Activated T-cell treated with anti-CD3 and anti-CD28 coated beads, Interleukin-2, amount 50 U/mL, for 72 hours (primary cell): ENCODE data around the gene KRTAP10-3. TPM values are rescaled to one million over a fixed set of nuclear protein-coding genes. Genes with fewer than 3 reads are reported as not detected.
"Not testable (repeated sequence)": the region's sequence is repeated elsewhere in the genome, so short reads cannot be mapped to it uniquely, and the experiment has no call there.

Experiments
- ATAC-seq, 2 donors: fragments of 150-1000 bp; cut with Tn5 transposase; replicated peaks in 1 of 2; 2 replicates each; pipeline ENCODE4 v1.10.0; 2021; ENCODE audit warnings: moderate library complexity in 2 of 2, mild to moderate bottlenecking in 1 of 2
- DNase-seq, 2 donors: peaks; one replicate each; pipeline ENCODE4 v3.0.0; 2021 to 2022; ENCODE audit warnings: mixed read lengths in 1 of 2
- H3K27ac Mint-ChIP-seq: one replicate; pipeline ENCODE4 v1.8.0; 2022; ENCODE audit warnings: mild to moderate bottlenecking, moderate library complexity, mixed read lengths
- H3K27me3 Mint-ChIP-seq: one replicate; pipeline ENCODE4 v1.8.0; 2022; ENCODE audit warnings: low read depth, mixed read lengths
- H3K36me3 Mint-ChIP-seq, 2 donors: one replicate each; pipeline ENCODE4 v1.8.0; 2022; ENCODE audit warnings: mixed read lengths in 2 of 2, mild to moderate bottlenecking in 1 of 2; ENCODE audit not compliant: insufficient read depth in 2 of 2
- H3K4me1 Mint-ChIP-seq: one replicate; pipeline ENCODE4 v1.8.0; 2022; ENCODE audit warnings: low read depth, mixed read lengths
- H3K4me3 Mint-ChIP-seq, 2 donors: one replicate each; pipeline ENCODE4 v1.8.0; 2022; ENCODE audit warnings: mild to moderate bottlenecking in 2 of 2, mixed read lengths in 2 of 2, moderate library complexity in 2 of 2
- H3K9me3 Mint-ChIP-seq, 2 donors: one replicate each; pipeline ENCODE4 v1.8.0; 2022; ENCODE audit warnings: mixed read lengths in 2 of 2
- total RNA-seq, 2 donors: library from RNA; stranded (reverse); gene quantifications; one replicate each; pipeline ENCODE4 v1.2.3, GENCODE V29; 2022

Gene KRTAP10-3
- total RNA-seq, 2 donors from 2014 or later: not detected

- H3K4me1 Mint-ChIP-seq: peaks cover 13% of the 10 kb centered on the region
- peaks cover 12 to 15% of the 10 kb centered on the region in 2 donors for H3K9me3 Mint-ChIP-seq
- H3K4me3 Mint-ChIP-seq: no peak overlapping the region
- DNase-seq: no peak
- no peak for ATAC-seq
- no peak overlapping the region for H3K27ac Mint-ChIP-seq
- H3K27me3 Mint-ChIP-seq: peaks cover 16% of the 10 kb centered on the region
- peaks cover 8 to 19% of the 10 kb centered on the region in 2 donors for H3K36me3 Mint-ChIP-seq
Measured at GRCh38 chr21:44583089-44583799, 24.6 kb upstream of the KRTAP10-3 start.

- no peak overlapping the region for H3K4me3 Mint-ChIP-seq
- H3K4me1 Mint-ChIP-seq: peaks cover 13% of the 10 kb centered on the region
Measured at GRCh38 chr21:44582055-44582454, 23.5 kb upstream of the KRTAP10-3 start.

GRCh38 chr21:44581158-44581557 is 22.6 kb upstream of the KRTAP10-3 start:
- Mint-ChIP-seq H3K27me3 (peaks cover 6% of the 10 kb centered on the region), H3K4me1 (peaks cover 13% of the 10 kb centered on the region), H3K9me3 (peaks cover 12 to 20% of the 10 kb centered on the region in 2 donors), H3K36me3 (peaks cover 18 to 24% of the 10 kb centered on the region in 2 donors), H3K27ac (no peak overlapping the region), H3K4me3 (no peak overlapping the region)
- ATAC-seq (no peak), DNase-seq (no peak)

More at GRCh38 chr21:44582055-44582454, 23.5 kb upstream of the KRTAP10-3 start:
- Mint-ChIP-seq H3K27ac (no peak overlapping the region), H3K27me3 (peaks cover 14% of the 10 kb centered on the region), H3K9me3 (peaks cover 12 to 20% of the 10 kb centered on the region in 2 donors), H3K36me3 (peaks cover 16 to 24% of the 10 kb centered on the region in 2 donors)
- DNase-seq (no peak), ATAC-seq (no peak)

GRCh38 chr21:44580231-44580821 is 21.7 kb upstream of the KRTAP10-3 start, which contains the start of gene KRTAP10-5:
Gene KRTAP10-5 (minus strand): TSS chr21:44580604. CDS start chr21:44580578, 26 bp downstream.
- H3K4me1 Mint-ChIP-seq: peaks cover 13% of the 10 kb centered on the region
- peaks cover 18 to 24% of the 10 kb centered on the region in 2 donors for H3K36me3 Mint-ChIP-seq
- peaks cover 12 to 20% of the 10 kb centered on the region in 2 donors for H3K9me3 Mint-ChIP-seq
- H3K4me3 Mint-ChIP-seq, ATAC-seq, H3K27me3 Mint-ChIP-seq, H3K27ac Mint-ChIP-seq, DNase-seq: not testable (repeated sequence)

GRCh38 chr21:44579833-44580144 is 21.2 kb upstream of the KRTAP10-3 start:
- Mint-ChIP-seq H3K4me3 (no peak overlapping the region), H3K27me3 (peaks cover 4% of the 10 kb centered on the region), H3K4me1 (peaks cover 13% of the 10 kb centered on the region), H3K36me3 (peaks cover 18 to 24% of the 10 kb centered on the region in 2 donors), H3K9me3 (peaks cover 12 to 20% of the 10 kb centered on the region in 2 donors), H3K27ac (no peak overlapping the region)
- ATAC-seq (no peak), DNase-seq (no peak)

- H3K27me3 Mint-ChIP-seq: peaks cover 10% of the 10 kb centered on the region
- ATAC-seq (no peak), DNase-seq (no peak)
- H3K36me3 Mint-ChIP-seq: peaks cover 18 to 24% of the 10 kb centered on the region in 2 donors
- H3K9me3 Mint-ChIP-seq: peaks cover 12 to 20% of the 10 kb centered on the region in 2 donors
- no peak overlapping the region for H3K4me3 Mint-ChIP-seq
- H3K4me1 Mint-ChIP-seq: peaks cover 9% of the 10 kb centered on the region
- H3K27ac Mint-ChIP-seq: no peak overlapping the region
Measured at GRCh38 chr21:44579056-44579832, 20.6 kb upstream of the KRTAP10-3 start.

- Mint-ChIP-seq H3K9me3 (peaks cover 12 to 20% of the 10 kb centered on the region in 2 donors), H3K27ac (no peak overlapping the region), H3K4me1 (peaks cover 2% of the 10 kb centered on the region), H3K27me3 (peaks cover 10% of the 10 kb centered on the region), H3K4me3 (no peak overlapping the region), H3K36me3 (peaks cover 18 to 24% of the 10 kb centered on the region in 2 donors)
- DNase-seq (no peak), ATAC-seq (no peak)
Measured at GRCh38 chr21:44578371-44579055, 19.9 kb upstream of the KRTAP10-3 start.

GRCh38 chr21:44576025-44576420 is 17.4 kb upstream of the KRTAP10-3 start:
- no peak for ATAC-seq
- H3K4me3 Mint-ChIP-seq: no peak overlapping the region
- H3K27ac Mint-ChIP-seq: no peak overlapping the region
- DNase-seq: no peak
- H3K27me3 Mint-ChIP-seq: peaks cover 10% of the 10 kb centered on the region
- no peaks in the 10 kb centered on the region for H3K4me1 Mint-ChIP-seq
- peaks cover 12 to 14% of the 10 kb centered on the region in 2 donors for H3K36me3 Mint-ChIP-seq
- H3K9me3 Mint-ChIP-seq: peaks cover 5 to 14% of the 10 kb centered on the region in 2 donors

- no peaks in the 10 kb centered on the region for H3K4me1 Mint-ChIP-seq
- no peak overlapping the region for H3K4me3 Mint-ChIP-seq
- peaks cover 2 to 11% of the 10 kb centered on the region in 2 donors for H3K9me3 Mint-ChIP-seq
- H3K36me3 Mint-ChIP-seq: peaks cover 10 to 14% of the 10 kb centered on the region in 2 donors
- peaks cover 10% of the 10 kb centered on the region for H3K27me3 Mint-ChIP-seq
- ATAC-seq: no peak
- H3K27ac Mint-ChIP-seq: no peak overlapping the region
- DNase-seq: no peak
Measured at GRCh38 chr21:44575307-44576024, 16.9 kb upstream of the KRTAP10-3 start.

GRCh38 chr21:44574457-44575306 is 16.1 kb upstream of the KRTAP10-3 start:
- peaks cover 10% of the 10 kb centered on the region for H3K27me3 Mint-ChIP-seq
- peaks cover 5 to 11% of the 10 kb centered on the region in 2 donors for H3K36me3 Mint-ChIP-seq
- no peaks in the 10 kb centered on the region for H3K4me1 Mint-ChIP-seq
- no peak overlapping the region for H3K4me3 Mint-ChIP-seq
- DNase-seq (no peak), ATAC-seq (no peak)
- H3K9me3 Mint-ChIP-seq: peaks cover 0 to 8% of the 10 kb centered on the region in 2 donors
- H3K27ac Mint-ChIP-seq: no peak overlapping the region

- H3K27ac Mint-ChIP-seq, ATAC-seq, DNase-seq: not testable (repeated sequence)
Measured at GRCh38 chr21:44573630-44574456, 15.2 kb upstream of the KRTAP10-3 start, which contains the start of gene KRTAP10-4. Gene KRTAP10-4 (plus strand): TSS chr21:44573729. CDS start chr21:44573759, 30 bp downstream.

More at GRCh38 chr21:44573630-44574456, 15.2 kb upstream of the KRTAP10-3 start, which contains the start of gene KRTAP10-4:
- Mint-ChIP-seq H3K27me3 (peaks cover 10% of the 10 kb centered on the region), H3K36me3 (peaks cover 5 to 11% of the 10 kb centered on the region in 2 donors)
- H3K4me1 Mint-ChIP-seq, H3K9me3 Mint-ChIP-seq, H3K4me3 Mint-ChIP-seq: not testable (repeated sequence)
